ENCODE results near the gene MACROD2. TPM values are rescaled to one million over a fixed set of nuclear protein-coding genes. Genes with fewer than 3 reads are reported as not detected.

MACROD2 gene
- total RNA-seq, 2 donors from 2014 or later = 8.3 to 21.8 TPM

- H3K4me3 ChIP-seq = no peak overlapping the region
- 51 to 68% methylated on average over 3 of the region's 3 CpGs for WGBS, 2 donors
- H3K27me3 ChIP-seq = no peaks in the 10 kb centered on the region
- intact Hi-C loops (cut with DNase I) = no loop called here
- DNase-seq (no peak), ATAC-seq (no peak)
- no peaks in the 10 kb centered on the region for H3K9me3 ChIP-seq
- H3K4me1 ChIP-seq = no peaks in the 10 kb centered on the region
- H3K27ac ChIP-seq = no peak overlapping the region
- no peaks in the 10 kb centered on the region for H3K36me3 ChIP-seq (replicated peaks in 1 of 2; ENCODE audit: insufficient read depth in 1 of 2, low read depth in 2 of 2)
- TF ChIP-seq CTCF (IDR thresholded peaks at IDR 0.05) = no peak
Measured at GRCh38 chr20:15918631-15919030, 1923.3 kb downstream of the MACROD2 start.

GRCh38 chr20:15919118-15919517 is 1923.8 kb downstream of the MACROD2 start:
- H3K27me3 ChIP-seq = no peaks in the 10 kb centered on the region
- intact Hi-C loops (cut with DNase I) = no loop called here
- ATAC-seq (no peak), DNase-seq (no peak)
- H3K9me3 ChIP-seq = no peaks in the 10 kb centered on the region
- no peaks in the 10 kb centered on the region for H3K4me1 ChIP-seq
- H3K36me3 ChIP-seq (replicated peaks in 1 of 2; ENCODE audit: insufficient read depth in 1 of 2, low read depth in 2 of 2) = no peaks in the 10 kb centered on the region
- H3K4me3 ChIP-seq = no peak overlapping the region
- no peak overlapping the region for H3K27ac ChIP-seq
- TF ChIP-seq POLR2A (IDR thresholded peaks at IDR 0.05) (no peak), CTCF (IDR thresholded peaks at IDR 0.05) (no peak)
- WGBS, 2 donors = 54 to 69% methylated on average over 4 of the region's 4 CpGs

- no peak overlapping the region for H3K27ac ChIP-seq
- no peaks in the 10 kb centered on the region for H3K4me1 ChIP-seq
- DNase-seq = no peak
- H3K4me3 ChIP-seq = no peak overlapping the region
- ATAC-seq = no peak
- intact Hi-C loops (cut with DNase I) = no loop called here
- H3K27me3 ChIP-seq = no peaks in the 10 kb centered on the region
- H3K36me3 ChIP-seq (replicated peaks in 1 of 2; ENCODE audit: insufficient read depth in 1 of 2, low read depth in 2 of 2) = no peaks in the 10 kb centered on the region
- TF ChIP-seq POLR2A (IDR thresholded peaks at IDR 0.05) (no peak), CTCF (IDR thresholded peaks at IDR 0.05) (no peak)
- no peaks in the 10 kb centered on the region for H3K9me3 ChIP-seq
- WGBS, 2 donors = 70 to 81% methylated on average over 4 of the region's 4 CpGs
Measured at GRCh38 chr20:15921930-15922329, 1926.6 kb downstream of the MACROD2 start.

- no peaks in the 10 kb centered on the region for H3K36me3 ChIP-seq (replicated peaks in 1 of 2; ENCODE audit: insufficient read depth in 1 of 2, low read depth in 2 of 2)
- no peaks in the 10 kb centered on the region for H3K27me3 ChIP-seq
- no peak overlapping the region for H3K4me3 ChIP-seq
- H3K9me3 ChIP-seq = no peaks in the 10 kb centered on the region
- TF ChIP-seq POLR2A (IDR thresholded peaks at IDR 0.05) (no peak), CTCF (IDR thresholded peaks at IDR 0.05) (no peak)
- ATAC-seq (no peak), DNase-seq (no peak)
- H3K4me1 ChIP-seq = no peaks in the 10 kb centered on the region
- H3K27ac ChIP-seq = no peak overlapping the region
- WGBS, 2 donors = 85 to 89% methylated on average over 1 of the region's 1 CpG
- intact Hi-C loops (cut with DNase I) = no loop called here
Measured at GRCh38 chr20:15922556-15922955, 1927.2 kb downstream of the MACROD2 start.

GRCh38 chr20:15923030-15923776 is 1927.9 kb downstream of the MACROD2 start:
- intact Hi-C loops (cut with DNase I) = no loop called here

More at GRCh38 chr20:15923030-15923776, 1927.9 kb downstream of the MACROD2 start:
- Histone ChIP-seq H3K27ac (no peak overlapping the region), H3K4me3 (no peak overlapping the region), H3K9me3 (no peaks in the 10 kb centered on the region), H3K36me3 (replicated peaks in 1 of 2; ENCODE audit: insufficient read depth in 1 of 2, low read depth in 2 of 2) (no peaks in the 10 kb centered on the region), H3K4me1 (no peaks in the 10 kb centered on the region), H3K27me3 (no peaks in the 10 kb centered on the region)
- TF ChIP-seq CTCF (IDR thresholded peaks at IDR 0.05) = no peak
- TF ChIP-seq POLR2A (IDR thresholded peaks at IDR 0.05) = no peak
- DNase-seq = no peak
- ATAC-seq = no peak
- 89 to 93% methylated on average over 8 of the region's 8 CpGs for WGBS, 2 donors

Data from body of pancreas (tissue), 4 donors.